Muscle of leg (tissue), 11 donors: ENCODE data around the gene HAPLN1. TPM values are rescaled to one million over a fixed set of nuclear protein-coding genes. Genes with fewer than 3 reads are reported as not detected.

ENCODE experiments used
- DNase-seq: peaks from one replicate; pipeline ENCODE4 v3.0.0; 2013
- H3K27ac ChIP-seq: one replicate; pipeline ENCODE4 v1.5.1; 2013; ENCODE audit warnings: mild to moderate bottlenecking, low read length, control low read depth
- H3K27me3 ChIP-seq: one replicate; pipeline ENCODE4 v1.6.1; 2013; ENCODE audit warnings: low read length; ENCODE audit not compliant: control insufficient read depth, insufficient read depth
- H3K36me3 ChIP-seq: one replicate; pipeline ENCODE4 v1.6.1; 2013; ENCODE audit warnings: low read length; ENCODE audit not compliant: control insufficient read depth, insufficient read depth
- H3K4me1 ChIP-seq: one replicate; pipeline ENCODE4 v1.6.1; 2013; ENCODE audit warnings: low read length; ENCODE audit not compliant: control insufficient read depth, insufficient read depth
- H3K4me3 ChIP-seq: one replicate; pipeline ENCODE4 v1.5.1; 2013; ENCODE audit warnings: low read length, control low read depth
- H3K9me3 ChIP-seq: replicated peaks from 2 replicates; pipeline ENCODE4 v1.6.1; 2013; ENCODE audit warnings: low read depth, low read length; ENCODE audit not compliant: control insufficient read depth
- WGBS: methylation state at CpG from one replicate; pipeline ENCODE4 v1.1.5; 2013; ENCODE audit warnings: missing lambda C conversion rate; ENCODE audit not compliant: insufficient coverage; 5-methylcytosine and 5-hydroxymethylcytosine counted together
- polyA plus RNA-seq, 8 donors: library from polyadenylated mRNA; unstranded; fragments of 120-200 nt; gene quantifications; one replicate each; pipeline versions ENCODE4 v1.2.1 to v1.2.3, GENCODE V29; 2013; ENCODE audit warnings: inconsistent platforms in 1 of 8, low replicate concordance in 1 of 8; ENCODE audit not compliant: insufficient read length in 8 of 8, insufficient read depth in 1 of 8
- total RNA-seq: library from RNA; stranded (reverse); fragments of 120-200 nt; gene quantifications from one replicate; pipeline ENCODE4 v1.2.4, GENCODE V29; 2013

Gene HAPLN1
- total and polyA plus RNA-seq, 9 donors = 0.29 to 2.3 (median 0.45) TPM

GRCh38 chr5:83608122-83608521 is 112.5 kb downstream of the HAPLN1 start:
- H3K4me3 ChIP-seq = no peak overlapping the region
- no peaks in the 10 kb centered on the region for H3K9me3 ChIP-seq
- H3K36me3 ChIP-seq = no peaks in the 10 kb centered on the region
- no peaks in the 10 kb centered on the region for H3K4me1 ChIP-seq
- 0% methylated on average over 1 of the region's 3 CpGs for WGBS
- H3K27me3 ChIP-seq = no peaks in the 10 kb centered on the region
- DNase-seq = peak; percentile 63
- H3K27ac ChIP-seq = no peak overlapping the region

- Histone ChIP-seq H3K9me3 (no peaks in the 10 kb centered on the region), H3K4me3 (no peak overlapping the region), H3K27me3 (no peaks in the 10 kb centered on the region), H3K36me3 (no peaks in the 10 kb centered on the region), H3K4me1 (no peaks in the 10 kb centered on the region), H3K27ac (no peak overlapping the region)
- no peak for DNase-seq
- WGBS = no CpG with 5 or more reads among the region's 3 CpGs
Measured at GRCh38 chr5:83595217-83595616, 125.4 kb downstream of the HAPLN1 start.

DNA sequence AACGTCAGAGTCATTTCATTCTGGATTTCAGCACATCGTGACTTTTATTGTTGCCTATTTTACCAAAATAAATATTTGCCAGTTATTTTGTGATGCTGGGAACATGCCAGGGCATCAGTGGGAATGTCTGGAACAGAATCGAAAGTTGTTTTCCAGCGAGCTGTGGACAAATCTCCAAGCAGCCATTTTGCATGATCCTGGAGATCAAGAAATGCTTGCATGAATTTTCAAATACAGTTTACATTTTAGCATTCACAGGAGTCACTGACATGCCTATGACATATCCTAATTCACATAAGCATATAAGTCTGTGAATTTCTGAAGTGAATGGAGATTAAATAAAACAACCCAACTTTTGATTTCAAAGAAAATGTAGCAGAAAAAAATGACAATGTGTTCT is 129.7 kb downstream of the HAPLN1 start:
- no peak overlapping the region for H3K4me3 ChIP-seq
- H3K36me3 ChIP-seq = no peaks in the 10 kb centered on the region
- no peak overlapping the region for H3K27ac ChIP-seq
- H3K9me3 ChIP-seq = no peaks in the 10 kb centered on the region
- no peaks in the 10 kb centered on the region for H3K4me1 ChIP-seq
- no peak for DNase-seq
- H3K27me3 ChIP-seq = no peaks in the 10 kb centered on the region
- 30% methylated on average over 2 of the region's 4 CpGs for WGBS

- Histone ChIP-seq H3K9me3 (no peaks in the 10 kb centered on the region), H3K36me3 (no peaks in the 10 kb centered on the region), H3K4me3 (no peak overlapping the region), H3K4me1 (no peaks in the 10 kb centered on the region), H3K27ac (no peak overlapping the region), H3K27me3 (no peaks in the 10 kb centered on the region)
- DNase-seq = no peak
- no CpG with 5 or more reads among the region's 1 CpG for WGBS
Measured at GRCh38 chr5:83589786-83590185, 130.9 kb downstream of the HAPLN1 start.

Other genes starting within 250 kb of the HAPLN1 start
- 248 TPM for gene VCAN, start 249.1 kb downstream of the HAPLN1 start, total RNA-seq
- gene VCAN, start 249.1 kb downstream of the HAPLN1 start, polyA plus RNA-seq = 100 to 1,000 TPM; 187 to 382 (median 258) TPM